ENCODE results near the gene PALS1.

PALS1 gene

DNA sequence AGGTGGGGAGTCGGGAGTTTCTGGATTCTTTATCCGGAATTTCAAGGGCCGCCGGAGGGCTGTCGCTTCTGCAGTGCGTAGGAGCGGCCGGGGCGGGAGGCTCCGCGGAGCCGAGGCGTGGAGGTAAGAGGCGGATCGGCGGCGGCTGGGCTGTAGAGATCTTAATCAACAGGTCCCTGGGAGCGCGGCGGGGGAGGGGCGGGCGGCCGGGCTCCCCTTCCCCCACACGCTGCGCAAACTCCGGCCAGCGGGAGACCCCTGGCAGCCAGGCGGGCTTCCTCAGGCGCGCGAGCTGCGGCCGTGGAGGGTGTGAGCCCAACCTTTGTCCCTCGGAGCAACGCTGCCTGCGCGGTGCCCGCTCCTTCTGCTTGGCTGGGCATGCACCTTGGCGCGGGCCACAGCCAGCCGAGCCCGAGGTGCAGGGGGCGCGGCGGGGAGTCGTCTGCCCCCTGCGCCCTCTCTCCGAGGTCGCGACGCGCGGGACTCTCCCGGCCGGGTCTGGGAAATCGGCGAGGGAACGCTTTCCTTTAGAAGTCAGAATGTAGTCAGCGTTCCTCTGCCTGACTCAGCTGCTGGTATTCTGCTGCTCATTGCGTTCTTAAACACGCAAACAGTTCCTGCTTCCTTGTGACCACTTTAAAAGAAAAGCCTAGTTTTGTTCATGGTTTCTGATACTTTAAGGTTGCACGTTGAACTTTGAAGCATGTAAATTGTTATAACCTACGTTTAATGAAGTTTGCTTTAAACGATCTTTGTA lies at the start of gene PALS1:
PALS1 (plus strand) TSS at position 25 of the 757 bp plus-strand sequence. CDS start 37,736 bp downstream, outside the sequence.
- H3K4me3 ChIP-seq (replicated peaks; ENCODE audit: low read depth, low read length), result peak within 1 kb of the TSS; percentile 56
- no peak for DNase-seq (ENCODE audit: extremely low read depth, low read depth)
- TF ChIP-seq, protein P1, sequence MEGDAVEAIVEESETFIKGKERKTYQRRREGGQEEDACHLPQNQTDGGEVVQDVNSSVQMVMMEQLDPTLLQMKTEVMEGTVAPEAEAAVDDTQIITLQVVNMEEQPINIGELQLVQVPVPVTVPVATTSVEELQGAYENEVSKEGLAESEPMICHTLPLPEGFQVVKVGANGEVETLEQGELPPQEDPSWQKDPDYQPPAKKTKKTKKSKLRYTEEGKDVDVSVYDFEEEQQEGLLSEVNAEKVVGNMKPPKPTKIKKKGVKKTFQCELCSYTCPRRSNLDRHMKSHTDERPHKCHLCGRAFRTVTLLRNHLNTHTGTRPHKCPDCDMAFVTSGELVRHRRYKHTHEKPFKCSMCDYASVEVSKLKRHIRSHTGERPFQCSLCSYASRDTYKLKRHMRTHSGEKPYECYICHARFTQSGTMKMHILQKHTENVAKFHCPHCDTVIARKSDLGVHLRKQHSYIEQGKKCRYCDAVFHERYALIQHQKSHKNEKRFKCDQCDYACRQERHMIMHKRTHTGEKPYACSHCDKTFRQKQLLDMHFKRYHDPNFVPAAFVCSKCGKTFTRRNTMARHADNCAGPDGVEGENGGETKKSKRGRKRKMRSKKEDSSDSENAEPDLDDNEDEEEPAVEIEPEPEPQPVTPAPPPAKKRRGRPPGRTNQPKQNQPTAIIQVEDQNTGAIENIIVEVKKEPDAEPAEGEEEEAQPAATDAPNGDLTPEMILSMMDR (IDR thresholded peaks at IDR 0.05; ENCODE audit: low read depth, low read length, missing control alignments), result no peak

DNA sequence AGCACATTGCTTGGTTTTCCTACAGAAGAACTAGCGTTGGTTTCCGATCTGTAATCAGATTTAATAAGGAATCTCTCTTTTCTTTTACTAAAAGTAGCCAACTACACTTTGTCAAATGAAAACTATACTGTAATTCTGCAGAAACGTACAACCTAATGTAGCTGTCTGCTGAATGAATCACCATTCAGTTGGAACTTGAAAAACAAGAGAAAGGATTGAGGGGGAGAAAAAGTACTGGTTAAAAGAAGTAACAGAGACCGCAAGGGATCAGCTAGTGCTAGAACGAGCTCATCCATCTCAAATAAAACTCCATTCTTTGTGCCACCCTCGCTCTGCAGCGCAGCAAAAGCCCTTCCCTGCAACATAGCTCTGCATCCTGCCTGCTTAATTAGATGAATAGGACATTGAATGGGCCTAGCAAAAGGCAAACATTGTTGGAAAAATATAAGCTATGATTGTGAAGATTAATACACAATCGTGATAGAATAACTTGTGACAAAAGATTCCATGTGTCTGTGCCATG lies 49.4 kb upstream of the PALS1 start:
- no peak for DNase-seq (ENCODE audit: extremely low read depth, low read depth)
- TF ChIP-seq, protein P1 (IDR thresholded peaks at IDR 0.05; ENCODE audit: low read depth, low read length, missing control alignments), result no peak
- no peak overlapping the region for H3K4me3 ChIP-seq (replicated peaks; ENCODE audit: low read depth, low read length)

DNA sequence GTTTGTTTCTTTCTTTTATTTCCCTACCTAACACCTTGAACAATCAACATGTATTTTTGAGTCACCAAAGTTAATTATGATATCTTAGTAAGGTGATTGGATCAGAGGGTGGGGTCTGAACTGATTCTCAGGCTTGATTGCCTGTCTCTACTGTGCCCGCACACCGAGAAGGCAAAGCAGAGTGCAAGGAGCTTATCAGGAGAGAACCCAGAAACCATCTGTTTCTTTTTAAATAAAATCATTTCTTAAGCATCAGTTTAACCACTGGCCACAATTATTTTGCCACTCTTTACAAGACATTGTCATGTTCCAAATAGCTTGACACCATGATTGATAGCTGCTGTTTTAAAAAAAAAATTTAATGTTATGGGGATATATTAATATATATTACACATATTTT lies 48.9 kb upstream of the PALS1 start:
- DNase-seq (ENCODE audit: extremely low read depth, low read depth), result no peak
- TF ChIP-seq, protein P1 (IDR thresholded peaks at IDR 0.05; ENCODE audit: low read depth, low read length, missing control alignments), result no peak
- H3K4me3 ChIP-seq (replicated peaks; ENCODE audit: low read depth, low read length), result no peak overlapping the region

DNA sequence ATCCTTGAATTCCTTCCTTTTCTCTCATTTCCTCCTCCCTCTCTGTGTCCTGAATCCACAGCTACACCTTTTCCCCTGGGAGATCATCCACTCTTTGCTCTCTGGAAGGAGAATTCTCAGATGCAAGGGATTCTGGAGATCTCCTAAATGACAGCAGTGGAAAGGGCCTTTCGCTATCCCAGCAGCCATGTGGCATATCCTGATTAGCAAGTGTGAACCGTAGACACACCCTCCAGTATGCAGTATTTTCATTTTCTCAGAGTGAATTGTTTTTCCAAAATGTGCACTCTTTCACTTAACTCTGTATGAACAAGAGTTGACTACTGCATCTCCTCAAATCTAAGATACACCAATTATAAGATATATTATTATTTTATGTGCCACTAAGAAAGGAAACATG lies 46.0 kb upstream of the PALS1 start:
- no peak overlapping the region for H3K4me3 ChIP-seq (replicated peaks; ENCODE audit: low read depth, low read length)
- DNase-seq (ENCODE audit: extremely low read depth, low read depth), result no peak
- TF ChIP-seq, protein P1 (IDR thresholded peaks at IDR 0.05; ENCODE audit: low read depth, low read length, missing control alignments), result no peak

DNA sequence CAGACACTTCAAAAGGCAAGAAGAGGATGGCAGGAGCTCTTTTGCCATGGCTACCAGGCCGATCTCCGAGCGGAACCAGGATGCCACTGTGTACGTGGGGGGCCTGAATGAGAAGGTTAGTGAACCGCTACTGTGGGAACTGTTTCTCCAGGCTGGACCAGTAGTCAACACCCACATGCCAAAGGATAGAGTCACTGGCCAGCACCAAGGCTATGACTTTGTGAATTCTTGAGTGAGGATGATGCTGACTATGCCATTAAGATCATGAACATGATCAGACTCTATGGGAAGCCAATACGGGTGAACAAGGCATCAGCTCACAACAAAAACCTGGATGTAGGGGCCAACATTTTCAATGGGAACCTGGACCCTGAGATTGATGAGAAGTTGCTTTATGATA lies 42.2 kb upstream of the PALS1 start:
- H3K4me3 ChIP-seq (replicated peaks; ENCODE audit: low read depth, low read length), result no peak overlapping the region
- TF ChIP-seq, protein P1 (IDR thresholded peaks at IDR 0.05; ENCODE audit: low read depth, low read length, missing control alignments), result no peak
- no peak for DNase-seq (ENCODE audit: extremely low read depth, low read depth)

DNA sequence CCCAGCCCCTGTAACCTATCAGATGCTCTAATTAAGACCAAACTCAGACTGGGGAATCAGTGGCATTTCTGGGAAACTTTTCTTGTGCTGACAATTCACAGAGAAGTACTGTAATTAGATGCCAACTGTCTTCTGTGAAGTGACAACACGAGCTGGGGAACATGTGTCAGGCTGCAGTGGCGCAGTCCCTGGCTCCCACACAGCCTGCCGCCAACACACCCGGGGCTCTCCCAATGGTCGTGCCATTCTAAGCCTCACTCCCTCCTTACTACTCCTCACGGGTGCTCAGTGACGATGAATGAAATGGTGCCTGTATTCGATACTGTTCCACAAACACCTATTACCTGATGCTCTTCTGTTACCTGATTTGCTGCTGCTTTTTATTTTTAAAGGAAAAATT lies 33.4 kb upstream of the PALS1 start:
- DNase-seq (ENCODE audit: extremely low read depth, low read depth), result no peak
- no peak overlapping the region for H3K4me3 ChIP-seq (replicated peaks; ENCODE audit: low read depth, low read length)
- TF ChIP-seq, protein P1 (IDR thresholded peaks at IDR 0.05; ENCODE audit: low read depth, low read length, missing control alignments), result no peak
